CD4-positive, alpha-beta T cell treated with Interleukin-21 for 1 hour (primary cell): ENCODE measurements around the gene GCK.

Source experiments
- DNase-seq: peaks from one replicate; pipeline ENCODE4 v3.0.0-alpha.2; 2020

GCK gene

GRCh38 chr7:44114586-44115310 lies 74.5 kb downstream of the GCK start:
- no peak for DNase-seq

GRCh38 chr7:44113764-44114354 lies 75.4 kb downstream of the GCK start:
- no peak for DNase-seq

DNA sequence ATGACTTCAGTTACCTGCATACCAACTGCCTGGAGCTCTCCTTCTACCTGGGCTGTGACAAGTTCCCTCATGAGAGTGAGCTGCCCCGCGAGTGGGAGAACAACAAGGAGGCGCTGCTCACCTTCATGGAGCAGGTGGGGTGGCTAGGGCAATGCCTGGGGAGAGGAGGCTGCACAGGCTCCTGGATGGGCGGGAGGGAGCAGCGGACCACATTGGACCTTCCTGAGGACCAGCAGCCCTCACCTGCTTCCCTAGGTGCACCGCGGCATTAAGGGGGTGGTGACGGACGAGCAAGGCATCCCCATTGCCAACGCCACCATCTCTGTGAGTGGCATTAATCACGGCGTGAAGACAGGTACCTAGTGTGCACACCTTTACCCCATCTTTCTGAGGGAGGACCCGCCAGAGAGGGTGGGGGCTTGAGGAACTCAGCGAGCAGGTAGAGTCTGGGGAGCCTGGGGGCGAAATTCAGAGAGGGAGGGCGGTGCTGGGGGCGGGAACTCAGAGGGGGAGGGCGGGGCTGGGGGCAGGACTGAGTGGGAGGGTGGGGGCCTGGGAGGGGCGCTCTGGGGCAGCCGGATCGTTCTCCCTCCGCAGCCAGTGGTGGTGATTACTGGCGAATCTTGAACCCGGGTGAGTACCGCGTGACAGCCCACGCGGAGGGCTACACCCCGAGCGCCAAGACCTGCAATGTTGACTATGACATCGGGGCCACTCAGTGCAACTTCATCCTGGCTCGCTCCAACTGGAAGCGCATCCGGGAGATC lies 76.1 kb downstream of the GCK start:
- DNase-seq, result no peak

GRCh38 chr7:44112231-44112996 lies 76.8 kb downstream of the GCK start:
- DNase-seq, result no peak

DNA sequence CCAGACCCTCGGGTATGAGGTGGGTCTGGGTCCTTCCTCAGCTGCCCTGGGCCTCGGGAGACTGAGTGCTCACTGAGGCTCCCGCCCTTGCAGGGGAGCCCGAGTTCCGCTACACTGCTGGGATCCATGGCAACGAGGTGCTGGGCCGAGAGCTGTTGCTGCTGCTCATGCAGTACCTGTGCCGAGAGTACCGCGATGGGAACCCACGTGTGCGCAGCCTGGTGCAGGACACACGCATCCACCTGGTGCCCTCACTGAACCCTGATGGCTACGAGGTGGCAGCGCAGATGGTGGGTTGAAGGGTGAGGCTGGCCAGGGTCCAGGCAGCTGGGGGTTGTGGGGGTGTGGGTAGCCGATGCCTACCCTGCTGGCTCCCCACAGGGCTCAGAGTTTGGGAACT lies 77.5 kb downstream of the GCK start:
- DNase-seq, result no peak

DNA sequence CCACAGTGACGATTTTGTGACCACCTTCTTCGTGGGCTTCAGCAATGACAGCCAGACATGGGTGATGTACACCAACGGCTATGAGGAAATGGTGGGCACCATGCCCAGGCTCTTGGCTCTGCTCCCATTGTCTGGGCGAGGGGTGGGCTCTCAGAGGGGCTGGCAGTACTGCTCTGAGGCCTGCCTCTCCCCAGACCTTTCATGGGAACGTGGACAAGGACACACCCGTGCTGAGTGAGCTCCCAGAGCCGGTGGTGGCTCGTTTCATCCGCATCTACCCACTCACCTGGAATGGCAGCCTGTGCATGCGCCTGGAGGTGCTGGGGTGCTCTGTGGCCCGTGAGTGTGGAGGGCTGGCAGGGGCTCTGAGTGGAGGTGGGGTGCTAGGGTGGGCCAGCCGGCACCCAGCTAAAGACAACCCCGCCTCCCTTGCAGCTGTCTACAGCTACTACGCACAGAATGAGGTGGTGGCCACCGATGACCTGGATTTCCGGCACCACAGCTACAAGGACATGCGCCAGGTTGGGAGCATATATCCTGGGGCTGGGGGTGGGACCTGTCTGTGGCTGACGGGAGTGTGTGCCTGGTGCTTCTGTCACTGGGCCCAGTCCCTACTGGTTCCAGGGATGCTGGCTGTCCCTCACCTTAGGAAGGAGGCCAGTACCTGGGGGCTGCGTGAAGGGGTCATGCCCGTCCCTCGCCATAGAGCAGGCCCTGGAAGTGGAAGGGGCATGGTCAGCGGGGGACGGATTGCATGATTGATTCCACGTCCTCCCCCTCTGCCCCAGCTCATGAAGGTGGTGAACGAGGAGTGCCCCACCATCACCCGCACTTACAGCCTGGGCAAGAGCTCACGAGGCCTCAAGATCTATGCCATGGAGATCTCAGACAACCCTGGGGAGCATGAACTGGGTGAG lies 78.3 kb downstream of the GCK start:
- DNase-seq, result no peak

DNA sequence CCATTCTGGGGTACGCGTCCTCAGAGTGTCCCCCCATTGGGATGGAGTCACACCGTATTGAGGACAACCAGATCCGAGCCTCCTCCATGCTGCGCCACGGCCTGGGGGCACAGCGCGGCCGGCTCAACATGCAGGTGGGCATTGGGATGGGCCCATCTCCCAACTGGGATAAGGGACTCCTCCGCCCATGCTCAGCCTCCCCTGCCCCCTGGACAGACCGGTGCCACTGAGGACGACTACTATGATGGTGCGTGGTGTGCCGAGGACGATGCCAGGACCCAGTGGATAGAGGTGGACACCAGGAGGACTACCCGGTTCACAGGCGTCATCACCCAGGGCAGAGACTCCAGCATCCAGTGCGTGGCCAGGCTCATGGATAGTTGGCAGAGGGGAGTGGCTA lies 79.2 kb downstream of the GCK start:
- DNase-seq, result no peak

GRCh38 chr7:44108768-44109750 lies 80.2 kb downstream of the GCK start:
- DNase-seq, result no peak

GRCh38 chr7:44107961-44108767 lies 81.1 kb downstream of the GCK start:
- no peak for DNase-seq

DNA sequence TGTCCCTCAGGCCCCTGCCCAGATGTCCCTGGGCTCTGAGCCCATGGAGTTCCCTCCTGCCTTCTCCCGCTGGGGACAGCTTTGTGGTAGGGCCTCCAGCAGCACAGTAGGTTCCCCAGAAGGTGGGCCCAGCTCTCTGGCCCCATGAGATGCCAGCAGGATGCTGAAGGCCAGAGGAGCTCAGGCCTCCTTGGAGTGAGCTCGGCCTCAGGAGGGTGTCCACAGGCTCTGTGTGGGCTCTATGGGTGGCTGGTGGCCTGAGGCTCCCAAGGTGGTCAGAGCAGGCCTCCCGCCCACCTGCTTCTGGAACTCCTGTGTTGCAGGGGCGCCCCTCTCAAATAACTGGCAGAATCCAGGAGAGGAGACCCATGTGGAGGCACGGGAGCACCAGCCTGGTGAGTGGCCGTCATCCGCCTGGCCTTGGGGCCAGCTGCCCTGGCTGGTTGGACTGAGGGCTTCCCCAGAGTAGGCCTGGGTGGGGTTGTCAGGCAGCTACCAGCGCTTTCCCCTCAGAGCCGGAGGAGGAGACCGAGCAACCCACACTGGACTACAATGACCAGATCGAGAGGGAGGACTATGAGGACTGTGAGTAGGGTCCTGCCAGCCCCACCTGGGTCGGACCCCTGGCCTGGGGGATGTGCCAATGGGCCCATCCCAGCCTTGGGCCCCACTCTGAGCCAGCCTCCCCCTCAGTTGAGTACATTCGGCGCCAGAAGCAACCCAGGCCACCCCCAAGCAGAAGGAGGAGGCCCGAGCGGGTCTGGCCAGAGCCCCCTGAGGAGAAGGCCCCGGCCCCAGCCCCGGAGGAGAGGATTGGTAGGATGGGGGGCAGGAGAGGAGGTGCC lies 81.9 kb downstream of the GCK start:
- DNase-seq, result no peak

- DNase-seq, result no peak
Observed at GRCh38 chr7:44106311-44107065, 82.8 kb downstream of the GCK start.

- DNase-seq, result no peak
Observed at GRCh38 chr7:44105832-44106231, 83.4 kb downstream of the GCK start.

DNA sequence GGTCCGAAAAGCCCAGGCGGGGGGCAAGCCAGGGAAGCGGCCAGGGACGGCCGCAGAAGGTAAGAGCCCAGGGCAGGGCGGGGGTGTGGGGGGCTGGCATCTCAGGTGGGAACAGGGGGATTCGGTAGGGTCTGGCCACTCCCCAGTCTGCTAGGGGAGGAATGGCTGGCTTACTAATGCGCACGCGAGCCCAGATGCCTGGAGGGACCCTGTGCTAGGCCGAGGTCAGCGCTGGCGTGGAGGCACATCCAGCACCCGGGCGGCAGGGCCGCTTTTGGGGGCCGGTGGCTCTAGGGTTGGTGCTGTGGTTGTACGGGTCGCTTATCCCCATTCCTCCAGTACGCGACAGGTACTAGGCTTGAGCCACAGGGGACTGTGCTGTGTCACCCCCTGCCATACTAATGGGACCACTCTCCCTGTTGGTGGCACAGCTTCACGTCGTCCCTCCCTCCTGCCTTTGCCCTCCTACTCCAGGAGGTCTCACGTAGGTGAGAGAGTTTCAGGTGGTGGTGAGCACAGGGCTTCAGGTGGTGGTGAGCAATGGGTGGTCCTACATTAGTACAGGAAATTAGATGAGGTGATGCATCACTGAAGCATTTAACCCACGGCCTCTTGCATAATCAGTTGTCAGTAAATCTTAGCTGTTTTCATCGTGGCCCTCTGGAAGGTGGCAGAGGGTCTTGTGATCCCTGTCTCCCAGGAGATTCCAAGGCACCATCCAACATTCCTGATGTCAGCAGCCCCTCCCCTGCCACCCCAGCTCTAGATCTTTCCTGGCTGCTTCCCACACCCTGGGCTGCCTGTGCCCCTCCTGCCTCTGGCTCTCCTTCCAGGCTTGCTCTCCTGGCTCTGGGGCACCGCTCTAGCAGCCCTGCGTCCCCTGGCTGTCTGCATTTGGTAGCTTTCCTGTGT lies 84.1 kb downstream of the GCK start:
- no peak for DNase-seq

- peak; percentile 25 for DNase-seq
Observed at GRCh38 chr7:44103923-44104859, 85.0 kb downstream of the GCK start, which contains the start of gene AEBP1. Gene AEBP1, plus strand, starts transcription at chr7:44104345. Its CDS starts 321 bp downstream, at chr7:44104666.

GRCh38 chr7:44103566-44103922 lies 85.7 kb downstream of the GCK start:
- DNase-seq, result no peak
